Astrocyte (in vitro differentiated cells and primary cell): ENCODE data around the gene NEUROG1.

ENCODE experiments used
- EZH2 ChIP-seq: IDR thresholded peaks from 2 replicates; pipeline ENCODE4 v1.6.1; 2012; ENCODE audit warnings: mild to moderate bottlenecking, low read length, inconsistent platforms; ENCODE audit not compliant: insufficient read depth
- TF ChIP-seq, protein P1 (sequence below): IDR thresholded peaks from 2 replicates; pipeline ENCODE4 v1.5.1; 2011; ENCODE audit warnings: low read depth, mild to moderate bottlenecking, inconsistent platforms, low read length, moderate library complexity; ENCODE audit not compliant: insufficient read depth

DNA sequence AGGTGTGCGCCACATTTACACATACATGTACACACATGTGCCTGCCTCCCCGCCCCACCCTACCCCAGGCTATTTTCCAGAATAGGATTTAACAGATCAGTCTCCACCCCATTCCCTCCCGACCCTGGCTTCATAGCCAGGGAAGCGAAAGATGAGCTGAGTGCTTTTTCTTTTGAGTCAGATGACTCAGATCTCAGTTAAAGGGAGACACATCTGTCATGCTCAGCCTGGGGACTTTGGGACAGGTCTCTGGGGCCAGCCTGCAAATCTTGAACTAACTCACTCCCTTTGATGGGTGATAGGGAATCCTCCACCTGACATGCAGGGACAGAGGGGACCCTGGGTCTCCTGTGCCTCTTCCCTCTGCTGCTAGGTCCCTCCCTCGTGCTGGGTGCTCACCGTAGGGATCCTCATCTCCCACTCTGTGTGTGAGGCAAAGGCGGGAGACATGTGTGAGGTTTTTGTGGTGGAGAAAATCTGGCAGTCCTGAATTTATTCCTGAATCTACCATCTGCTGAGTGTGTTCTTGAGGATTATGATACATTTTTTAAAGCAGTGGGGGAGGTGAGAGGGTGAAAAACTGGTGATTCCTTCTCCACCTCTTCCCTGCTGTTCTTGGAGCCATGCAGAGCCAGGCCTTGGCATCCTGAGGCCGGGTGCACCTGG, 37.7 kb downstream of the NEUROG1 start:
- TF ChIP-seq, protein P1, sequence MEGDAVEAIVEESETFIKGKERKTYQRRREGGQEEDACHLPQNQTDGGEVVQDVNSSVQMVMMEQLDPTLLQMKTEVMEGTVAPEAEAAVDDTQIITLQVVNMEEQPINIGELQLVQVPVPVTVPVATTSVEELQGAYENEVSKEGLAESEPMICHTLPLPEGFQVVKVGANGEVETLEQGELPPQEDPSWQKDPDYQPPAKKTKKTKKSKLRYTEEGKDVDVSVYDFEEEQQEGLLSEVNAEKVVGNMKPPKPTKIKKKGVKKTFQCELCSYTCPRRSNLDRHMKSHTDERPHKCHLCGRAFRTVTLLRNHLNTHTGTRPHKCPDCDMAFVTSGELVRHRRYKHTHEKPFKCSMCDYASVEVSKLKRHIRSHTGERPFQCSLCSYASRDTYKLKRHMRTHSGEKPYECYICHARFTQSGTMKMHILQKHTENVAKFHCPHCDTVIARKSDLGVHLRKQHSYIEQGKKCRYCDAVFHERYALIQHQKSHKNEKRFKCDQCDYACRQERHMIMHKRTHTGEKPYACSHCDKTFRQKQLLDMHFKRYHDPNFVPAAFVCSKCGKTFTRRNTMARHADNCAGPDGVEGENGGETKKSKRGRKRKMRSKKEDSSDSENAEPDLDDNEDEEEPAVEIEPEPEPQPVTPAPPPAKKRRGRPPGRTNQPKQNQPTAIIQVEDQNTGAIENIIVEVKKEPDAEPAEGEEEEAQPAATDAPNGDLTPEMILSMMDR = no peak
- TF ChIP-seq EZH2 = no peak
